Neural progenitor cell (in vitro differentiated cells): ENCODE data around the gene LIPG.

ENCODE experiments used
- EZH2phosphoT487 ChIP-seq: fragments of 200-600 bp; sonication (generic); IDR thresholded peaks from 2 replicates; pipeline ENCODE4 v1.6.1; 2017; ENCODE audit warnings: antibody characterized with exemption
- TF ChIP-seq, protein P1 (sequence below): fragments of 200-600 bp; sonication (generic); IDR thresholded peaks from 2 replicates; pipeline ENCODE4 v1.5.1; 2017; ENCODE audit warnings: antibody characterized with exemption, mild to moderate bottlenecking

DNA sequence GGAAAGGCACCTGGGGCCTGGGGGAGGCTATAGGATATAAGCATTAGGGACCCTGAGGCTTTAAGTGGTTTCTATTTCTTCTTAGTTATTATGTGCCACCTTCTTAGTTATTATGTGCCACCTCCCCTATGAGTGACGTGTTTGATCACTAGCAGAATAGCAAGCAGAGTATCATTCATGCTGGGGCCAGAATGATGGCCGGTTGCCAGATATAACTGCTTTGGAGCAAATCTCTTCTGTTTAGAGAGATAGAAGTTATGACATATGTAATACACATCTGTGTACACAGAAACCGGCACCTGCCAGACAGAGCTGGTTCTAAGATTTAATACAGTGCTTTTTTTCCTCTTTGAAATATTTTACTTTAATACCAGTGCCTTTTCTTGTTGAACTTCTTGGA, 29.4 kb downstream of the LIPG start:
- TF ChIP-seq EZH2phosphoT487: no peak
- TF ChIP-seq, protein P1, sequence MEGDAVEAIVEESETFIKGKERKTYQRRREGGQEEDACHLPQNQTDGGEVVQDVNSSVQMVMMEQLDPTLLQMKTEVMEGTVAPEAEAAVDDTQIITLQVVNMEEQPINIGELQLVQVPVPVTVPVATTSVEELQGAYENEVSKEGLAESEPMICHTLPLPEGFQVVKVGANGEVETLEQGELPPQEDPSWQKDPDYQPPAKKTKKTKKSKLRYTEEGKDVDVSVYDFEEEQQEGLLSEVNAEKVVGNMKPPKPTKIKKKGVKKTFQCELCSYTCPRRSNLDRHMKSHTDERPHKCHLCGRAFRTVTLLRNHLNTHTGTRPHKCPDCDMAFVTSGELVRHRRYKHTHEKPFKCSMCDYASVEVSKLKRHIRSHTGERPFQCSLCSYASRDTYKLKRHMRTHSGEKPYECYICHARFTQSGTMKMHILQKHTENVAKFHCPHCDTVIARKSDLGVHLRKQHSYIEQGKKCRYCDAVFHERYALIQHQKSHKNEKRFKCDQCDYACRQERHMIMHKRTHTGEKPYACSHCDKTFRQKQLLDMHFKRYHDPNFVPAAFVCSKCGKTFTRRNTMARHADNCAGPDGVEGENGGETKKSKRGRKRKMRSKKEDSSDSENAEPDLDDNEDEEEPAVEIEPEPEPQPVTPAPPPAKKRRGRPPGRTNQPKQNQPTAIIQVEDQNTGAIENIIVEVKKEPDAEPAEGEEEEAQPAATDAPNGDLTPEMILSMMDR: no peak
